ENCODE measurements around the gene CDHR2.
A peak's percentile ranks its signal among the peaks of the same experiment; 100 is the strongest.

Gene CDHR2

DNA sequence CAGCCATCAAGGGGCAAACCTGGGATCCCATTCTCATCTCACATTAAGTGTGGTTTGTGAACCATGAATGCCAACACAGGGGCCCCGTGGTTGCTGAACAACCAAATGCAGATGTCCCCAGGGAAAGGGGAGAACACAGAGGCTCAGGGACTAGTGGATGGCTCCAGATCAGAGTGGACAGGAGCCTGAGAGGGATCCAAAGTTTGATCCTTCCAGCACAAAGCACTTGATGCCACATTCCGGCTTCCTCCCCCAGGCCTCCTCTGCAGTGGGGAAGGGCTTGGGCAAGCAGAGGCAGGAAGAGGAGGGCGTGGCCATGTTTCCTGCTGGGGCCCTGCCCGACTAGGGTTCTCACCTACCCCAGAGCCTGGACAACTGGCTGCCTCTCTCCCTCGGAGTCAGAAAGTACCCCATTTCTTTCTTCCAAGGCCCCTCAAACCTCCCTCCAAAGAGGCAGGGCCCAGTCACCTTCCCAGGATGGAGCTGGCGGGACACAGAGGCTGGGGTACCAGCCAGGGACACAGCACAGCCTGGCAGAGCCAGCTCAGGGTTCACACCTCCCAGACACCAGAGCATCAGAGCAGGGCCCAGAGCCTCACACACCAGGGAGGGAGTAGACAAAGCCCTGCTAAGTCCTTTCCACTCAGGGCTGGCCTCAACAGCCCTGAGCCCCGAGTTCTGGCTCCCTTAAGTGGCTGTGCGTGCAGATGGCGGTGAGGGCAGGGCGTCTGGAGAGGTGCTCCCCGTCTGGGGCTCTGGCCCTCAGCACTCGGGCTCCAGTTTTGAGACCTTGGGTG is 7.6 kb upstream of the CDHR2 start:
- TF ChIP-seq CTCF (IDR thresholded peaks at IDR 0.05; ENCODE audit: low read depth, low read length), result no peak
- no peak overlapping the region for H3K4me3 ChIP-seq (ENCODE audit: low read depth, low read length)

GRCh38 chr5:176542135-176542595 is 7.0 kb upstream of the CDHR2 start:
- H3K4me3 ChIP-seq (ENCODE audit: low read depth, low read length), result peak overlapping the region; percentile 63; the same call in 1 of the 2 replicates
- no peak for TF ChIP-seq CTCF (IDR thresholded peaks at IDR 0.05; ENCODE audit: low read depth, low read length)

DNA sequence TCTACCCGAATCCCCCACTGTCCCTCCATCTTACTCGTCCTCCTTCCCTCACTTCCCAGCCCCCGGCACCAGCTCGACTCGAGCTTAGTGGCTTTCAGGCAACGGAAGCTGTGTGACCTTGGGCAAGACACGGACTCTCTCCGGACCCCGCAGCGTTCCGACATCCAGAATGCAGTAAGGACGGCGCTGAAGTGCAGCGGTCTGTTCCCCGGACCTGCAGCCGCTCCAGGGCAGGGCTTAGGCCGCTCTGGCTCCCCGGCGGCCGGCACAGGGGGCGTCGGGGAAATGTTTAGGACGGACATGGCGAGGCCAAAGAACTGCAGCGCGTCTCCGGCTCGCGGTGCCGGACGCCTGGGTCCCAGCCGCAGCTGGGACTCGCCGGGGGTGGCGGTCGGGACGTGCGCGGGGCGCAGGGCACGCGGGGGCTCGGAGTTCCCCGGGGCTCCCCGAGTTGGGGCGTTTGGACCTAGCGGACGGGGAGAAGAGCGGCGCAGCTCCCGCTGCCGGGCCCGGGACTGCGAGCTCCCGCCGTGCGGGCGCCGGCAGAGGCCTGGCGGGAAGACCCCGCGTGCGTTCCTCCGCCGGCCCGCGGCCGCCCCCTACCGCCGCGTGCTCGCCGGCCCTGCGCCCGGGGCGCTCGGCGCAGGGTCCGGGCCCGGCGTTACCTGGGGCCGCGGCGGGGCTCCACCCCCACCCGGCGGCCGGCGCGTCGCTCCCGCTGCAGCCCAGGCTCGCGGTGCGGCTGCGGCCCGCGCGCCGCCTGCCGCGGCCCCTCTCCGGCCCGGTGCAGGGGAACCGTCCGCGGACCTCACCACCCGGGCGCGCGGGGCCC is 6.3 kb upstream of the CDHR2 start:
- peak overlapping the region; percentile 63 for H3K4me3 ChIP-seq (ENCODE audit: low read depth, low read length)
- no peak for TF ChIP-seq CTCF (IDR thresholded peaks at IDR 0.05; ENCODE audit: low read depth, low read length)

DNA sequence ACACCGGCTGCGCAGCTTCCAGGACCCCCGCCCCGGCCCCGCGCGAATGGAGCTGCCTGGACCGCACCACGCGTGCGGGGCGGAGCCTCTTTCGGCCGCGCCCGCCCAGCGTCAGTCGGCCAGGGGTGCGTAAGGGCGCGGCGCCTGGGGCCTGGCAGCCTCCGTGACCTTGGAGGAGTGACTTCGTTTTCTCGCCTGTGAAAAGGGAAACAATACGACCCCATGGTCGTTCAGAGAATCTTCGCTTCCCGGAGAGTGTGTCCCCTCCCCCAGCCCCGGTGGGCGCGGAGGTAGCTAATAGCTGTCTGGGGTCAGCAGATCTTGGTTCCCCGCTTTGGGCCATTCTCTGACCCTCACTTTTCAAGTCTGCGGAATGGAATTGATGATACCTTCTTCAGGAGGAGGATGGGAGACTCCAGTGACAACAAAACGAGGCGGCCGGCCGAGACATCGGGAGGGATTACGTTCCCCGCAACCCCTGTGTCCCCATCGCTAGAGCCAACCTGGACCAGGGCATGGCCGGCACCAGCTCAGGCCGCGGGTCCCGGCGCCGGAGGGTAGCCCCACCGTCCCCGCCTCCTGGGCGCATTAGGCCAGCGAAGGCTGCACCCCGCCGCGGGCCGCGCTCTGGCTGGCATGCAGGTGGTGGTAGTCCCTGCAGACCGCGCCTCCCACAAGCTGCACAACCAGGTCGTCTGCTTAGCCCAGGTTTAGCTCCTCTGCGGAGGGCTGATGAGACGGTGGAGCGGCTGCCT is 5.5 kb upstream of the CDHR2 start:
- TF ChIP-seq CTCF (IDR thresholded peaks at IDR 0.05; ENCODE audit: low read depth, low read length), result no peak
- H3K4me3 ChIP-seq (ENCODE audit: low read depth, low read length), result peak overlapping the region; percentile 57

- H3K4me3 ChIP-seq (ENCODE audit: low read depth, low read length), result no peak overlapping the region
- TF ChIP-seq CTCF (IDR thresholded peaks at IDR 0.05; ENCODE audit: low read depth, low read length), result no peak
Measured at GRCh38 chr5:176545388-176545736, 3.8 kb upstream of the CDHR2 start.

DNA sequence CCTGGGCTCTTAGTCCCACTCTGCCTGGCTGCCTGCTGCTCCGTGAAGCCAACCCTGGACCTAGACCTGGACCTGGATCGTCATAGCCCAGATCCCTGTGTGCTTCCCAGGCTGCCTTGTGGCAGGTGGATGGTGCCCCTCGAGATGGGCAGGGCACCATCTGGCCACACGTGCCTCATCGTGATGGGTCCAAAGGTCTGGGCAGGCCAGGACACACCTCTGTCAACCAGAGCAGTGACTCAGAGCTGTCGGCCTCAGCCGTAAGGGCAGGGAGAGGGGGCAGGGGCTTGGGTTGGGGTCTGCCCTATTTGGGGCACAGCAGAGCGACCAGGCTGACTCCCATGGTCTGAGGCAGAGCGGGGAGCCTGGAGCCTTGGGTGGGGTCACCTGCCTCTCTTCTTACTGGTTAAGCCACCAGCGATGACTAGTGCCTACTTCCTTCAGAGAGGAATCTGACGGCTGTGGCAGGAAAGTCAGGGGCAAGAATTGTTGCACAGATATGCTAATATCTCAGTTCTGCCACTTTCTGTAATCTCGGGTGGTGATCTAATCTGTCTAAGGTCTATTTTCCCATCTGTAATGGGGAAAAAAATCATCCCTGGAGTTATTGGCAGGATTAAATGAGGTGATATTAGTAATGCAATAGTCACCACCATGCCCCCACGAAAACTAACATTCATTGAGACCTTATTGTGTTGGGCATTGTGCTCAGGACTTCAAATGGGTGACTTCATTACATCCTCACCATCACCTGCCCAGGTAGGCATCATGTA is 3.2 kb upstream of the CDHR2 start:
- H3K4me3 ChIP-seq (ENCODE audit: low read depth, low read length), result no peak overlapping the region

More for the DNA sequence above, 3.2 kb upstream of the CDHR2 start:
- TF ChIP-seq CTCF (IDR thresholded peaks at IDR 0.05; ENCODE audit: low read depth, low read length), result no peak
